ENCODE data around the gene UBA1.
"Not testable (repeated sequence)": the region's sequence is repeated elsewhere in the genome, so short reads cannot be mapped to it uniquely, and the experiment has no call there.

Gene UBA1

GRCh38 chrX:47257620-47258019 is 64.0 kb downstream of the UBA1 start:
- not testable (repeated sequence) for H3K4me1 ChIP-seq (ENCODE audit: insufficient read depth, low read length); H3K27ac ChIP-seq (ENCODE audit: low read depth, low read length); H3K9ac ChIP-seq (ENCODE audit: low read length); H3K36me3 ChIP-seq (ENCODE audit: insufficient read depth, low read length); H3K9me3 ChIP-seq (ENCODE audit: low read length); H3K4me3 ChIP-seq (ENCODE audit: low read depth in 1 of 2, low read length in 2 of 2); H3K27me3 ChIP-seq (ENCODE audit: control insufficient read depth in 1 of 2, insufficient read depth in 2 of 2, low read length in 2 of 2)
